ENCODE results near the gene AIFM3.
A peak's percentile ranks its signal among the peaks of the same experiment; 100 is the strongest.

AIFM3 gene, protein sequence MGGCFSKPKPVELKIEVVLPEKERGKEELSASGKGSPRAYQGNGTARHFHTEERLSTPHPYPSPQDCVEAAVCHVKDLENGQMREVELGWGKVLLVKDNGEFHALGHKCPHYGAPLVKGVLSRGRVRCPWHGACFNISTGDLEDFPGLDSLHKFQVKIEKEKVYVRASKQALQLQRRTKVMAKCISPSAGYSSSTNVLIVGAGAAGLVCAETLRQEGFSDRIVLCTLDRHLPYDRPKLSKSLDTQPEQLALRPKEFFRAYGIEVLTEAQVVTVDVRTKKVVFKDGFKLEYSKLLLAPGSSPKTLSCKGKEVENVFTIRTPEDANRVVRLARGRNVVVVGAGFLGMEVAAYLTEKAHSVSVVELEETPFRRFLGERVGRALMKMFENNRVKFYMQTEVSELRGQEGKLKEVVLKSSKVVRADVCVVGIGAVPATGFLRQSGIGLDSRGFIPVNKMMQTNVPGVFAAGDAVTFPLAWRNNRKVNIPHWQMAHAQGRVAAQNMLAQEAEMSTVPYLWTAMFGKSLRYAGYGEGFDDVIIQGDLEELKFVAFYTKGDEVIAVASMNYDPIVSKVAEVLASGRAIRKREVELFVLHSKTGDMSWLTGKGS

DNA sequence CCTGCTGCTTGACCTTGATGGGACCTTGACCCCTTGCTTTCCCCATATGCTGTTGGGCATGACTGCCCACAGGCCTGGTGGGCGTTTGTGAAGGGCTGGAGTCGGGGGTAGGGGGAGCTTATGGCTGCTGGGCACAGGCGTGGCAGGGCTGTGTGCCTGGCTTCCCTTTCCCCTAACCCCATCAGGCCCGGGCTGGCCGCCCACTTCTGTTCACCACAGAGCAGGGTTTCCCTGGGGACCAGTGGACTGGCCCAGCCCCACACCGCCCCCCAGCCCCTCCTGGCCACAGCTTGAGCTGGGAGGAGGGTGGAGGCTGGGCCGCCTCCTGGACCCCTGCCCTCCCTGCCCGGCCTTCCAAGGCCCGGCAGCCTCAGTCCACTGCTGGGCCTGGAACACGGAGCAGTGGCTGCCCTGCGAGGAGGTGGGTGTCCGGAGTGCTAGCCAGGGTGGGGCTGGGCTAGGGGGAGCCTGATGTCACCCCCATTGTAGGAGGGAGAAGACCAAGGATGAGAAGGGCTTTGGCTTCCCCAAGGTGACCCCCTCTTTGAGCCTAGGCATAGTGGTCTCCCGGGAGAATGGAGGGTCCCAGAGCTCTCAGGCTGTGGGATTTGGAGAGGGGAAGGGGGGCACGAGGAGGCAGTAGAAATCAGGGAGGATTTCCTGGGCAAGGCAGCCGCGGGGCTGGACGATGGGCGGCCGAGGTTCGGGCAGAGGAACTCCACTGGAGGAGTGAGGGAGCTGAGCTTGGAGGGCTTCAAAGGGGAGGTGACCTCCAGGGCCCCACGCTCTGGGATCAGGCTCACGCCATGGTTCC is at the start of gene AIFM3:
Gene AIFM3, plus strand, starts transcription at position 373 of the 814 bp plus-strand sequence. CDS start 690 bp downstream, outside the sequence.
- TF ChIP-seq FOXP2 (optimal IDR thresholded peaks at IDR 0.05; ENCODE audit: control extremely low read depth, extremely low read length, insufficient read depth): no peak
- TF ChIP-seq EZH2 (IDR thresholded peaks at IDR 0.05): no peak
- TF ChIP-seq POLR2AphosphoS5 (IDR thresholded peaks at IDR 0.05; ENCODE audit: borderline replicate concordance, low read depth, low read length): no peak
- DNase-seq (ENCODE audit: low read depth, low spot score): no peak
- Histone ChIP-seq H3K9ac (ENCODE audit: insufficient read length) (no peak within 1 kb of the TSS), H3K4me3 (no peak within 1 kb of the TSS), H3K9me3 (ENCODE audit: low read depth, low read length) (no peaks in the 10 kb centered on the region), H3K36me3 (ENCODE audit: insufficient read depth, low read length) (no peaks in the 10 kb centered on the region), H3K27ac (no peak within 1 kb of the TSS)

- Histone ChIP-seq H3K36me3 (ENCODE audit: insufficient read depth, low read length) (peaks cover 17% of the 10 kb centered on the region), H3K9me3 (ENCODE audit: low read depth, low read length) (no peaks in the 10 kb centered on the region), H3K9ac (ENCODE audit: insufficient read length) (peak overlapping the region; percentile 92), H3K4me3 (peak overlapping the region; percentile 80), H3K27ac (peak overlapping the region; percentile 10)
- TF ChIP-seq FOXP2 (optimal IDR thresholded peaks at IDR 0.05; ENCODE audit: control extremely low read depth, extremely low read length, insufficient read depth): no peak
- no peak for TF ChIP-seq POLR2AphosphoS5 (IDR thresholded peaks at IDR 0.05; ENCODE audit: borderline replicate concordance, low read depth, low read length)
- no peak for TF ChIP-seq EZH2 (IDR thresholded peaks at IDR 0.05)
- DNase-seq (ENCODE audit: low read depth, low spot score): no peak
Measured at GRCh38 chr22:20918663-20919218, 48.3 kb upstream of the AIFM3 start.

DNA sequence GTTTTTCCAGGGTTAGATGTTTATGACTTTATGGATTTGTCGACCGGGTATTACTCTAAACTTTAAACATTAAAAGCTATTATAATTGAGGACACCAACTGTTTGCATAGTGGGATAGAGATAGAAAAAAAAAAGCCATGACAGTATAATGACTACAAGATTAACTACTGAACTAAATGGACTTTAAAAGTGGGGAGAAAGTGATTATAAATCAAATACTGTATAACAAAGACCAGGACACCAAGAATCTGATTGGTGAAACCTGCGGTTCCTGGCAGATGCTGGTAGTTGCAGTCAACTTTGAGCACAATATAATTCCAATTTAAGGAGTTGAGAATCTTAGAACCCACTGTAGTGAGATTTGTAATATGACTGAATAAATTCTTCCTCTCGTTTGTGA is 47.3 kb upstream of the AIFM3 start:
- Histone ChIP-seq H3K9me3 (ENCODE audit: low read depth, low read length) (no peaks in the 10 kb centered on the region), H3K27ac (0 out of 2 replicates have a peak overlapping the region, but pooled peaks have one; percentile 10), H3K9ac (ENCODE audit: insufficient read length) (peak overlapping the region; percentile 88), H3K4me3 (peak overlapping the region; percentile 80), H3K36me3 (ENCODE audit: insufficient read depth, low read length) (peaks cover 17% of the 10 kb centered on the region)
- no peak for DNase-seq (ENCODE audit: low read depth, low spot score)
- TF ChIP-seq POLR2AphosphoS5 (IDR thresholded peaks at IDR 0.05; ENCODE audit: borderline replicate concordance, low read depth, low read length): no peak
- TF ChIP-seq EZH2 (IDR thresholded peaks at IDR 0.05): no peak
- TF ChIP-seq FOXP2 (optimal IDR thresholded peaks at IDR 0.05; ENCODE audit: control extremely low read depth, extremely low read length, insufficient read depth): no peak

DNA sequence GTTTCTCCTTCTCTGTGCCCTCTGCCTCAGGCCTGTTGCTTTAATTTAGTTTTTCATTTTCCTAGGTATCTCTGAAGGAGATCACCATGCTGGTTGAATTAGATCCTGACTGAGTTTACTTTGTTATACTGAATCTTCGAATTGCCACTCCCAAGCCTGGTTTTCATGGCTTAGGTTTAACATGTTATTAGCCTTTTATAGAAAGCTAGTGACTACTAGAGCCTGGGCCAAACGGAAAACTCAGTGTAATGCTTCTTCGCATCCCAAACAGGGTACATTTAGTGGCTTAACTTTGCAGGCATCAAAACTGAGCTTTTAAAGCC is 46.2 kb upstream of the AIFM3 start:
- Histone ChIP-seq H3K9ac (ENCODE audit: insufficient read length) (peak overlapping the region; percentile 88), H3K9me3 (ENCODE audit: low read depth, low read length) (no peaks in the 10 kb centered on the region), H3K27ac (no peak overlapping the region), H3K36me3 (ENCODE audit: insufficient read depth, low read length) (peaks cover 24% of the 10 kb centered on the region), H3K4me3 (peak overlapping the region; percentile 80)
- DNase-seq (ENCODE audit: low read depth, low spot score): no peak
- TF ChIP-seq EZH2 (IDR thresholded peaks at IDR 0.05) (no peak), POLR2AphosphoS5 (IDR thresholded peaks at IDR 0.05; ENCODE audit: borderline replicate concordance, low read depth, low read length) (no peak), FOXP2 (optimal IDR thresholded peaks at IDR 0.05; ENCODE audit: control extremely low read depth, extremely low read length, insufficient read depth) (no peak)

DNA sequence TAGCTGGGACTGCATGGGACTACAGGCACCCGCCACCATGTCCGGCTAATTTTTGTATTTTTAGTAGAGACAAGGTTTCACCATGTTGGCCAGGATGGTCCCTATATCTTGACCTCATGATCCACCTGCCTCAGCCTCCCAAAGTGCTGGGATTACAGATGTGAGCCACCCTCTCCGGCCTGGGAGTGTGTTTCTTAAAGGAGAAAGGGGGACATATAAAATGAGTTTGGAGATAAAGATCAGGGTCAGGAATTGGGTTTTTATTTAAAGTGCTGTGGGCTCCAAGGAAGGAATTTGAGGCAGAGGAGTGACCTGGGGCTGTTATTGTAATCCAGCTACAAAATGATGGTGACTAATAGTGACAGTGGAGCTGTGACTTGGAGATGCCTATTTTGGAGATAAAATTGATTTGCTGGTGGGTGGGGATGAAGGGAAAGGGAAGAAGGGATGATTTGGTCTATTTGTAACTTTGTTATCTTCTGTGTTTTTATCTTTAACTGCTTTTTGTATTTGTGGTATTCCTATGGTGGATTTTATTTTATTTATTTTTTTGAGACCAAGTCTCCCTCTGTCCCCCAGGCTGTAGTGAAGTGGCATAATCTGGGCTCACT is 44.8 kb upstream of the AIFM3 start:
- DNase-seq (ENCODE audit: low read depth, low spot score): no peak
- no peaks in the 10 kb centered on the region for H3K9me3 ChIP-seq (ENCODE audit: low read depth, low read length)
- H3K36me3 ChIP-seq (ENCODE audit: insufficient read depth, low read length): peaks cover 26% of the 10 kb centered on the region
- TF ChIP-seq FOXP2 (optimal IDR thresholded peaks at IDR 0.05; ENCODE audit: control extremely low read depth, extremely low read length, insufficient read depth): no peak
- no peak for TF ChIP-seq POLR2AphosphoS5 (IDR thresholded peaks at IDR 0.05; ENCODE audit: borderline replicate concordance, low read depth, low read length)
- no peak for TF ChIP-seq EZH2 (IDR thresholded peaks at IDR 0.05)
- H3K9ac ChIP-seq (ENCODE audit: insufficient read length): no peak overlapping the region
- no peak overlapping the region for H3K27ac ChIP-seq
- no peak overlapping the region for H3K4me3 ChIP-seq

DNA sequence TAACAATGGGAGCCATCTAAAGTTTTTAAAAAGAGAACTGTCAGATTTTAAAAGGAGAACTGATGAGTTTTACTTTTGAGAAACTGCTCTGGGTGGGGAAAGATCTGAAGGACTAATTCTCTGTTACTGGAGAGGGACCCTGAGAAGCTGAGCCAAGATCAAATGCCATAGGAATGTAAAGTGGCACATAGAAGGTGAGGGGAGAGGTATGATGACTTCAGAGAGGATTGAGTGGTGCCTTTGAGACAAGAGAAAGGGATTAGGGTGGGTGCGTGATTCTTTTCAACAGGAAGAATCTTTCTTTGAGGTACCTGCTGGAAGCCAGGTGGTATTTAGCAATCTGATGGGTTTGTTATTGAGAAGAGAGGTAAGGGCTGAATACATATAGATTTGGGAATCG is 40.8 kb upstream of the AIFM3 start:
- Histone ChIP-seq H3K36me3 (ENCODE audit: insufficient read depth, low read length) (peaks cover 9% of the 10 kb centered on the region), H3K27ac (no peak overlapping the region), H3K9ac (ENCODE audit: insufficient read length) (no peak overlapping the region), H3K4me3 (no peak overlapping the region), H3K9me3 (ENCODE audit: low read depth, low read length) (no peaks in the 10 kb centered on the region)
- TF ChIP-seq EZH2 (IDR thresholded peaks at IDR 0.05): no peak
- DNase-seq (ENCODE audit: low read depth, low spot score): no peak

DNA sequence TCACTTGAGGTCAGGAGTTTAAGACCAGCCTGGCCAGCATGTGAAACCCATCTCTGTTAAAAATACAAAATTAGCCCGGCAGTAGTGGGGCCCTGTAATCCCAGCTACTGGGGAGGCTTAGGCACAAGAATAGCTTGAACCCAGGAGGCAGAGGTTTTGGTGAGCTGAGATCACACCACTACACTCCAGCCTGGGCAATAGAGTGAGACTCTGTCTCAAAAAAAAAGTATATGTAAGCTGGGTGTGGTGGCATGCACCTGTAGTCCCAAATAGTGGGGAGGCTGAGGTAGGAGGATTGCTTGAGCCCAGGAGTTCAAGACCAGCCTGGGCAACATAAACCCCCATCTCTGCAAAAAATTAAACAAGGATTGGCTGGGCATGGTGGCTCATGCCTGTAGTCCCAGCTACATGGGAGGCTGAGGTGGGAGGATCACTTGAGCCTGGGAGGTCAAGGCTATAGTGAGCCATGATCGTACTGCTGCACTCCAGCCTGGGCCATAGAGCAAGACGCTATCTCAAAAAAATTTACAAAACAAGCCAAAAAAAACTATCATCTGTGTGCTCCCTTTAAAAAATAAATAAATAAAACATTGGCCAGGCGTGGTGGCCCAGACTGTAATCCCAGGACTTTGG is 39.0 kb upstream of the AIFM3 start:
- peaks cover 9% of the 10 kb centered on the region for H3K36me3 ChIP-seq (ENCODE audit: insufficient read depth, low read length)
- DNase-seq (ENCODE audit: low read depth, low spot score): no peak
- no peak for TF ChIP-seq FOXP2 (optimal IDR thresholded peaks at IDR 0.05; ENCODE audit: control extremely low read depth, extremely low read length, insufficient read depth)
- no peak for TF ChIP-seq POLR2AphosphoS5 (IDR thresholded peaks at IDR 0.05; ENCODE audit: borderline replicate concordance, low read depth, low read length)
- TF ChIP-seq EZH2 (IDR thresholded peaks at IDR 0.05): no peak
- no peaks in the 10 kb centered on the region for H3K9me3 ChIP-seq (ENCODE audit: low read depth, low read length)
- H3K27ac ChIP-seq: no peak overlapping the region
- no peak overlapping the region for H3K4me3 ChIP-seq
- no peak overlapping the region for H3K9ac ChIP-seq (ENCODE audit: insufficient read length)
